ENCODE results near the gene SUSD5.

Gene SUSD5

DNA sequence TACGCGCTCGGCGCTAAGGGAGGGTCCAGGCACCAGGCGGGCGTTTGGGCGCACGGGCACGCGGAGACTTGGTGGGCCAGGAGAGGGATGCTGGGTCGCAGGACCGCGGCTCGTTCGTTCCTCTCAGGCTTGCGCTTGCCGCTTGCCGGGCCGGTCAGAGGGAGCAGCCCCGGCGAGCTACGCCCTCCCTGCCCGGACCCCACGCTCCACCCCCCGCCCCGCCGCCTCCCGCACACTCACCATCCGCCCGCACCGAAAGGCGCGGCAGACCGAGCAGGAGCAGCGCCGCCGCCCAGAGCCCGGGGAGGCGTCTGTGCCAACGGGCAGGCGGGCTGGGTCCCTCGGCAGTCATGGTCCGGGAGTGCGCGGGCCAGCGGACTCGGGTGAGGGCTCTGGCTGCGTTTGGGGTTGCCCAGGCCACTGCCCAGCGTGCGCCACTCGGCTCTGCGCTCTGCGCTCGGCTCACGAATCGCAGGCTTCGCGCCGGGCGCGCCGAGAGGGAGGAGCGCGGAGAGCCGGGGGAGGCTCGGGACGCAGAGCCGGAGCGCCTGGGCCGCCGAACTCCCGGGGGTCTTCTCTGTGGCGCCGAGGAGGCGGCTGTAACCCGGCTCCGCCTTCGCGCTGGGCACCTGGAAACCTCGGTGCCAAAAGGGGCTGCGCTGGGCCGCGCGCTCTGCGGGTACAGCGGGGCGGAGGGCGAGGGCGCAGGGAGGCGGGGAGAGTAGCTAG lies at the start of gene SUSD5:
SUSD5 (minus strand) TSS at position 365 of the 729 bp plus-strand sequence; CDS start at position 352, 13 bp downstream.
- peaks cover 17 to 19% of the 10 kb centered on the region in 2 donors for H3K27me3 ChIP-seq (ENCODE audit: control insufficient read depth in 2 of 2, insufficient read depth in 2 of 2, low read length in 2 of 2)
- H3K36me3 ChIP-seq (ENCODE audit: control insufficient read depth in 2 of 2, insufficient read depth in 2 of 2, low read length in 2 of 2) = no peaks in the 10 kb centered on the region
- no peaks in the 10 kb centered on the region for H3K4me1 ChIP-seq (ENCODE audit: control insufficient read depth in 2 of 2, insufficient read depth in 2 of 2, low read length in 2 of 2)
- H3K9ac ChIP-seq (ENCODE audit: low read depth in 1 of 2, low read length in 2 of 2) = no peak within 1 kb of the TSS
- no peak within 1 kb of the TSS for H3K4me3 ChIP-seq (ENCODE audit: low read length in 2 of 2)
- no peak within 1 kb of the TSS for H3K27ac ChIP-seq (ENCODE audit: low read depth in 2 of 2, low read length in 2 of 2)
- H3K9me3 ChIP-seq (ENCODE audit: control insufficient read depth in 2 of 2, low read length in 2 of 2) = no peaks in the 10 kb centered on the region

DNA sequence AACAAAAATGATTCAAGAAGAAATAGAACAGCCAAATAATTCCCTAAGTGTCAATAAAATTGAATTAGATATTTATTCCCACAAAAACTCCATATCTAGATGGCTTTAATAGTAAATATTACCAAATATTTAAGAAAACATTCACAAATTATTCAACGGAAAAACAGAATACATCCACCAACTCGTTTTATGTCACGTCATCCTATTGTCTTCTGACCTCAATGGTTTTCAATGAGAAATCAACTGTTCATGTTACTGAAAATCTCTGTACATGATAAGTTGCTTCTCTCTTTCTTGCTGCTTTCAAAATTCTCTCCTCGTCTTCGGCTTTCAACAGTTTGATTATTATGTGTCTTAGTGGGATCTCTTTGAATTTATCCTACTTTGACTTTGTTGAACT lies 41.5 kb upstream of the SUSD5 start:
- Histone ChIP-seq H3K27me3 (ENCODE audit: control insufficient read depth in 2 of 2, insufficient read depth in 2 of 2, low read length in 2 of 2) (no peaks in the 10 kb centered on the region), H3K36me3 (ENCODE audit: control insufficient read depth in 2 of 2, insufficient read depth in 2 of 2, low read length in 2 of 2) (no peaks in the 10 kb centered on the region), H3K4me3 (ENCODE audit: low read length in 2 of 2) (no peak overlapping the region), H3K9ac (ENCODE audit: low read depth in 1 of 2, low read length in 2 of 2) (no peak overlapping the region), H3K27ac (ENCODE audit: low read depth in 2 of 2, low read length in 2 of 2) (no peak overlapping the region), H3K4me1 (ENCODE audit: control insufficient read depth in 2 of 2, insufficient read depth in 2 of 2, low read length in 2 of 2) (no peaks in the 10 kb centered on the region), H3K9me3 (ENCODE audit: control insufficient read depth in 2 of 2, low read length in 2 of 2) (no peaks in the 10 kb centered on the region)

DNA sequence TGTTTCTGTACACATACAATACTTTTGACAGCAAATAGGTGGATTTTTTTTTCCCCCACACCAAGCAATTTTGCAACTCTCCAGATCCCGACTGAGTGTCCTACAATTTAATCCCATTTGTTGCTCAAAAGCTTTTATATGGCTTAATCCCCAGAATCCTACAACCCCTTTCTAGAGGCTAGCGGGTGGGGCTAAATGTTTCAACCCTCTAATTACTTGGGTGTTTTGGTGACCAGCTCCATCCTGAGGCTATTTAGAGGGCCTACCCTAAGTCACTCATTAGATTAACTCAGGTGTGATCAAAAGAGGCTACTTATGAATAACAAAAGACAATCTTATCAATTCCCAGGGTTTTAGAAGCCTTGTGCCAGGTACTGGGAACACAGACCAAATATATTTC lies 37.6 kb upstream of the SUSD5 start:
- no peak overlapping the region for H3K4me3 ChIP-seq (ENCODE audit: low read length in 2 of 2)
- no peaks in the 10 kb centered on the region for H3K4me1 ChIP-seq (ENCODE audit: control insufficient read depth in 2 of 2, insufficient read depth in 2 of 2, low read length in 2 of 2)
- no peak overlapping the region for H3K27ac ChIP-seq (ENCODE audit: low read depth in 2 of 2, low read length in 2 of 2)
- no peak overlapping the region for H3K9ac ChIP-seq (ENCODE audit: low read depth in 1 of 2, low read length in 2 of 2)
- H3K36me3 ChIP-seq (ENCODE audit: control insufficient read depth in 2 of 2, insufficient read depth in 2 of 2, low read length in 2 of 2) = no peaks in the 10 kb centered on the region
- H3K9me3 ChIP-seq (ENCODE audit: control insufficient read depth in 2 of 2, low read length in 2 of 2) = no peaks in the 10 kb centered on the region
- H3K27me3 ChIP-seq (ENCODE audit: control insufficient read depth in 2 of 2, insufficient read depth in 2 of 2, low read length in 2 of 2) = no peaks in the 10 kb centered on the region

DNA sequence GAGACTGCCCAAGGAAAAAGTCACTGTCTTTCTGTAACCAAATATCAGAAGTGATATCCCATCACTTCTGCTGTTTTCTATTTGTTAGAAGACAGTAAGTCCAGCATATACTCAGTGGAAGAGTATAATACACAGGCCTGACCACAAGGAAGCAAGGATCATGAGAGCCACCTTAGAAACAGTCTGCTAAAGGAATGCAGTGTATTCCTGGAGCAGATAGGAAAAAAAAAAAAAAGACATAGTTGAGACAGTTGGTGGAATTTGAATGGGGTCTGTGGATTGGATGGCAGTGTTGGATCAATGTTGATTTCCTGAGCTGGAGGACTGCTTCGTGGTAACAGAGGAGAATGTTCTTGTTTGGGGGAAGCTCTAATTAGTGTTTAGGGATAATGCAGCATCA lies 32.1 kb upstream of the SUSD5 start:
- H3K9me3 ChIP-seq (ENCODE audit: control insufficient read depth in 2 of 2, low read length in 2 of 2) = no peaks in the 10 kb centered on the region
- H3K4me1 ChIP-seq (ENCODE audit: control insufficient read depth in 2 of 2, insufficient read depth in 2 of 2, low read length in 2 of 2) = no peaks in the 10 kb centered on the region
- H3K9ac ChIP-seq (ENCODE audit: low read depth in 1 of 2, low read length in 2 of 2) = no peak overlapping the region
- H3K36me3 ChIP-seq (ENCODE audit: control insufficient read depth in 2 of 2, insufficient read depth in 2 of 2, low read length in 2 of 2) = no peaks in the 10 kb centered on the region
- H3K27ac ChIP-seq (ENCODE audit: low read depth in 2 of 2, low read length in 2 of 2) = no peak overlapping the region
- H3K27me3 ChIP-seq (ENCODE audit: control insufficient read depth in 2 of 2, insufficient read depth in 2 of 2, low read length in 2 of 2) = no peaks in the 10 kb centered on the region
- no peak overlapping the region for H3K4me3 ChIP-seq (ENCODE audit: low read length in 2 of 2)

DNA sequence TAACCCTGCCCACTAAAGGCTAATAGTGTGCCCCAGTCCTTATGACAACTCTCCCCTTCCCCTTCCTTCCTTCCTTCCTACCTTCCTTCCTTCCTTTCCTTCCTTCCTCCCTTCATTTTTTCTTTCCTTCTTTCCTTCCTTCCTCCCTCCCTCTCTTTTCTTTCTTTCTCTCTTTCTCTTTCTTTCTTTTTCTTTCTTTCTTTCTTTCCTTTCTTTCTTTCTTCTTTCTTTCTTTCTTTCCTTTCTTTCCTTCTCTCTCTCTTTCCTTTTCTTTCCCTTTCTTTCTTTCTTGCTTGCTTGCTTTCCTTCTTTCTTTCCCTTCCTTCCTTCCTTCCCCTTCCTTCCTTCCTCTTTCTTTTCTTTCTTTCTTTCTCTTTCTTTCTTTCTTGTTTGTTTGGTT lies 28.2 kb upstream of the SUSD5 start:
- no peak overlapping the region for H3K27ac ChIP-seq (ENCODE audit: low read depth in 2 of 2, low read length in 2 of 2)
- H3K4me3 ChIP-seq (ENCODE audit: low read length in 2 of 2) = no peak overlapping the region
- no peaks in the 10 kb centered on the region for H3K36me3 ChIP-seq (ENCODE audit: control insufficient read depth in 2 of 2, insufficient read depth in 2 of 2, low read length in 2 of 2)
- H3K9ac ChIP-seq (ENCODE audit: low read depth in 1 of 2, low read length in 2 of 2) = no peak overlapping the region
- no peaks in the 10 kb centered on the region for H3K9me3 ChIP-seq (ENCODE audit: control insufficient read depth in 2 of 2, low read length in 2 of 2)
- H3K4me1 ChIP-seq (ENCODE audit: control insufficient read depth in 2 of 2, insufficient read depth in 2 of 2, low read length in 2 of 2) = no peaks in the 10 kb centered on the region
- no peaks in the 10 kb centered on the region for H3K27me3 ChIP-seq (ENCODE audit: control insufficient read depth in 2 of 2, insufficient read depth in 2 of 2, low read length in 2 of 2)

DNA sequence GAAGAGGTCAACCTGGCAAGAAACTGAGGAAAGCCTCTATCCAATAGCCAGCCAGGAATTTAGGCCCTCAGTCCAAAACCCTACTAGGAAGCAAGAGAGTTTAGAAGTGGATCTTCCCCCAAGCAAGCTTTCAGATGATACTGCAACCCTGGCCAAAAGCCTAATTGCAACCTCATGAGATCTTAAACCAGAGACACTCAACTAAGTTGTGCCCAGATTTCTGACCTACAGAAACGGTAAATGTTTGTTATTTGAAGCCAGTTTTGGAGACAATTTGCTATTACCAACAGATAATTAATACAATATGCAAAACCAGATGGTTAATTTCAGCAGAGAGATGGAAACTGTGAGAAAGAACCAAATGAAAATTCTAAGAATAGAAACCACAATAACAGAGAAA lies 21.7 kb upstream of the SUSD5 start:
- no peaks in the 10 kb centered on the region for H3K4me1 ChIP-seq (ENCODE audit: control insufficient read depth in 2 of 2, insufficient read depth in 2 of 2, low read length in 2 of 2)
- no peaks in the 10 kb centered on the region for H3K36me3 ChIP-seq (ENCODE audit: control insufficient read depth in 2 of 2, insufficient read depth in 2 of 2, low read length in 2 of 2)
- no peak overlapping the region for H3K4me3 ChIP-seq (ENCODE audit: low read length in 2 of 2)
- no peaks in the 10 kb centered on the region for H3K9me3 ChIP-seq (ENCODE audit: control insufficient read depth in 2 of 2, low read length in 2 of 2)
- peaks cover 0 to 2% of the 10 kb centered on the region in 2 donors for H3K27me3 ChIP-seq (ENCODE audit: control insufficient read depth in 2 of 2, insufficient read depth in 2 of 2, low read length in 2 of 2)
- H3K9ac ChIP-seq (ENCODE audit: low read depth in 1 of 2, low read length in 2 of 2) = no peak overlapping the region
- no peak overlapping the region for H3K27ac ChIP-seq (ENCODE audit: low read depth in 2 of 2, low read length in 2 of 2)

DNA sequence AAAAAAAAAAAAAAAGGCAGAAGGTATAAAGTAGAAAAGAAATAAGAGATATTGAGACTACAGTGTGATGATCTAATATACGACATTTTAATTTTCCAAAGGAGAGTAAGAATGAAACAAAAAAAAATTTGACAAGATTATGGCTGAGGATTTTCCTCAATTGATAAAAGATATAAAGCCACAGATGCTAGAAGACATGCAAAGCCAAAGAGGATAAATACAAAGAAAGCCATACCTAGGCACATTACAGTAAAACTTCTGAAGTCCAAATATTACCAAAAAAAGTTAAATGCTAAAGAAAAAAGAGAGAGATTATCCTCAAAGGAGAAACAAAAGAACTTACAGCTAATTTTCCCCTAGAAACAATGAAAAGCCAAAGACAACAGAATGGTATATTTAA lies 20.3 kb upstream of the SUSD5 start:
- Histone ChIP-seq H3K36me3 (ENCODE audit: control insufficient read depth in 2 of 2, insufficient read depth in 2 of 2, low read length in 2 of 2) (no peaks in the 10 kb centered on the region), H3K9ac (ENCODE audit: low read depth in 1 of 2, low read length in 2 of 2) (no peak overlapping the region), H3K9me3 (ENCODE audit: control insufficient read depth in 2 of 2, low read length in 2 of 2) (no peaks in the 10 kb centered on the region), H3K27me3 (ENCODE audit: control insufficient read depth in 2 of 2, insufficient read depth in 2 of 2, low read length in 2 of 2) (peaks cover 0 to 2% of the 10 kb centered on the region in 2 donors), H3K4me3 (ENCODE audit: low read length in 2 of 2) (no peak overlapping the region), H3K4me1 (ENCODE audit: control insufficient read depth in 2 of 2, insufficient read depth in 2 of 2, low read length in 2 of 2) (no peaks in the 10 kb centered on the region), H3K27ac (ENCODE audit: low read depth in 2 of 2, low read length in 2 of 2) (no peak overlapping the region)

DNA sequence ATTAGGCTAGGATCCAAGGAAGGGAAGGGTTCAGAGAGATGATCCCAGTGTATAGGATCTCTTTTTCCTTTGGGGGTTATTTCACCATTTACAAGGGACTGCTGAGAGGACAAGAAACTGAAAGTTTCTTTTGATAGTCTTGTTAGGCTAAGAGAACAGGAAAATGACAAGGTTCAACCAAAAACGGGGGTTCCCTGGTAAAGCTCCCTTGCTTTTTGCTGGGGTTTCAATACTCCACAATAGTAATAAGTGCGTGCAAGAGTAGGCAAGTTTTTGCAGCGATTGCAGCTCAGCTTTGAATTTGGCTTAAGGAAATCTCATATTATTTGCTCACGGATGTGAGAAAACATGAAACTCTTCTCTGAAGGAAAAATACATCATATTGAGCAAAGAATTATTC lies 18.8 kb upstream of the SUSD5 start:
- H3K4me3 ChIP-seq (ENCODE audit: low read length in 2 of 2) = no peak overlapping the region
- H3K36me3 ChIP-seq (ENCODE audit: control insufficient read depth in 2 of 2, insufficient read depth in 2 of 2, low read length in 2 of 2) = no peaks in the 10 kb centered on the region
- peaks cover 0 to 2% of the 10 kb centered on the region in 2 donors for H3K27me3 ChIP-seq (ENCODE audit: control insufficient read depth in 2 of 2, insufficient read depth in 2 of 2, low read length in 2 of 2)
- no peaks in the 10 kb centered on the region for H3K4me1 ChIP-seq (ENCODE audit: control insufficient read depth in 2 of 2, insufficient read depth in 2 of 2, low read length in 2 of 2)
- no peak overlapping the region for H3K9ac ChIP-seq (ENCODE audit: low read depth in 1 of 2, low read length in 2 of 2)
- H3K9me3 ChIP-seq (ENCODE audit: control insufficient read depth in 2 of 2, low read length in 2 of 2) = no peaks in the 10 kb centered on the region
- H3K27ac ChIP-seq (ENCODE audit: low read depth in 2 of 2, low read length in 2 of 2) = no peak overlapping the region

DNA sequence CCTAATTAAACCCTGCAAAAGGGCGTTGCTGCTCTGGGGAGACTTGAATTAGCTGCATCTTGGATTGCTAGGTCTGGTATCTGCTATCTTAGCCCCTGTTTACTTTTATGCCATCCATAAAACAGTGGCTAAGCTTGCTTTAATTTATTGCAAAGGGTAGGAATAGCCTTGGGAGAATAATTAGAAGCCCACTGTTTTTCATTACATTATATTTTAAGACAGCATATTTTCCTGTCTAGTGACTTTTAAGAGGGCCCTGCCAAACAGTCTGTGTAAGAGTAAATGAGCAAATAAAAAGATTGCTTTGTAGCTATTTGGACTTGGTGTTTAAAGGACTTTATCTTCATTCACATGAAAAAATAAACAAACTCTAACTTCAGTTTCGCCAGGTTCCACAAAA lies 17.4 kb upstream of the SUSD5 start:
- Histone ChIP-seq H3K9ac (ENCODE audit: low read depth in 1 of 2, low read length in 2 of 2) (no peak overlapping the region), H3K36me3 (ENCODE audit: control insufficient read depth in 2 of 2, insufficient read depth in 2 of 2, low read length in 2 of 2) (no peaks in the 10 kb centered on the region), H3K4me1 (ENCODE audit: control insufficient read depth in 2 of 2, insufficient read depth in 2 of 2, low read length in 2 of 2) (no peaks in the 10 kb centered on the region), H3K9me3 (ENCODE audit: control insufficient read depth in 2 of 2, low read length in 2 of 2) (no peaks in the 10 kb centered on the region), H3K27me3 (ENCODE audit: control insufficient read depth in 2 of 2, insufficient read depth in 2 of 2, low read length in 2 of 2) (peaks cover 0 to 2% of the 10 kb centered on the region in 2 donors), H3K4me3 (ENCODE audit: low read length in 2 of 2) (no peak overlapping the region), H3K27ac (ENCODE audit: low read depth in 2 of 2, low read length in 2 of 2) (no peak overlapping the region)

DNA sequence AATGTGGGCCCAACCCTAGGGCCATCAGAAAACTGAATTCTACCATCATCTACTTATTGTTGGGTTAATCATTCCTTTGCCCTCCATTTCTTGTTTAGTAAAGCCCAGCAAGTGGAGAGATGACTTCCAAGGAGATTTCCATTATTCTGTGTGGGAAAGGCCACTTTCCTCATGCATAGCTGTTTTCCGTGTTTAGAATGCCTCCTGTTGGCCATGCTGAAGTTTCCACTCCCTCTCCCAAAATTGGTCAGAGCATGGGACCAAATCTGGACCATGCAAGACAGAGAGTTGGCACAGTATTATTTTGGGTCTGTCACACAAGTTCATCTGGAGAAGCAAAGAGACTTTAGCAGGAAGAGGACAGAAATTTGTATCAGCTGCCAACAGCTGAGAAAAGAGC lies 15.3 kb upstream of the SUSD5 start:
- no peak overlapping the region for H3K27ac ChIP-seq (ENCODE audit: low read depth in 2 of 2, low read length in 2 of 2)
- H3K4me1 ChIP-seq (ENCODE audit: control insufficient read depth in 2 of 2, insufficient read depth in 2 of 2, low read length in 2 of 2) = no peaks in the 10 kb centered on the region
- H3K36me3 ChIP-seq (ENCODE audit: control insufficient read depth in 2 of 2, insufficient read depth in 2 of 2, low read length in 2 of 2) = no peaks in the 10 kb centered on the region
- no peak overlapping the region for H3K9ac ChIP-seq (ENCODE audit: low read depth in 1 of 2, low read length in 2 of 2)
- H3K27me3 ChIP-seq (ENCODE audit: control insufficient read depth in 2 of 2, insufficient read depth in 2 of 2, low read length in 2 of 2) = peaks cover 0 to 2% of the 10 kb centered on the region in 2 donors
- no peak overlapping the region for H3K4me3 ChIP-seq (ENCODE audit: low read length in 2 of 2)
- H3K9me3 ChIP-seq (ENCODE audit: control insufficient read depth in 2 of 2, low read length in 2 of 2) = no peaks in the 10 kb centered on the region
